Smooth muscle cell (in vitro differentiated cells): ENCODE results near the gene HBB. TPM values are rescaled to one million over a fixed set of nuclear protein-coding genes. Genes with fewer than 3 reads are reported as not detected.
"Not testable (repeated sequence)": the region's sequence is repeated elsewhere in the genome, so short reads cannot be mapped to it uniquely, and the experiment has no call there.

Experiments
- DNase-seq: peaks from one replicate; lab custom pipeline; 2025; ENCODE audit not compliant: unreplicated experiment; lab: John Stamatoyannopoulos, UW
- H2AFZ ChIP-seq: fragments of 200-600 bp; sonication (generic); 2 replicates; pipeline ENCODE4 v1.6.0; 2016; ENCODE audit warnings: antibody characterized with exemption, low read depth, mild to moderate bottlenecking
- H3F3A ChIP-seq: fragments of 200-600 bp; sonication (generic); 2 replicates; pipeline ENCODE4 v1.6.0; 2017; ENCODE audit warnings: antibody characterized with exemption, low read depth
- H3K27ac ChIP-seq: fragments of 200-600 bp; sonication (generic); 2 replicates; pipeline ENCODE4 v1.5.1; 2016; ENCODE audit warnings: low read depth, mild to moderate bottlenecking
- H3K27me3 ChIP-seq: fragments of 200-600 bp; sonication (generic); 2 replicates; pipeline ENCODE4 v1.6.1; 2016; ENCODE audit warnings: low read depth, mild to moderate bottlenecking
- H3K36me3 ChIP-seq: fragments of 200-600 bp; sonication (generic); 2 replicates; pipeline ENCODE4 v1.5.1; 2016; ENCODE audit warnings: low read depth
- H3K4me1 ChIP-seq: fragments of 200-600 bp; sonication (generic); 2 replicates; pipeline ENCODE4 v1.5.1; 2016; ENCODE audit warnings: low read depth
- H3K4me2 ChIP-seq: fragments of 200-600 bp; sonication (generic); 2 replicates; pipeline ENCODE4 v1.6.0; 2016; ENCODE audit warnings: mild to moderate bottlenecking
- H3K4me3 ChIP-seq: fragments of 200-600 bp; sonication (generic); 2 replicates; pipeline ENCODE4 v1.5.1; 2016; ENCODE audit warnings: mild to moderate bottlenecking
- H3K79me2 ChIP-seq: fragments of 200-600 bp; sonication (generic); 2 replicates; pipeline ENCODE4 v1.6.0; 2016; ENCODE audit warnings: low read depth, mild to moderate bottlenecking
- H3K9ac ChIP-seq: fragments of 200-600 bp; sonication (generic); 2 replicates; pipeline ENCODE4 v1.6.0; 2016; ENCODE audit warnings: low read depth
- H3K9me3 ChIP-seq: fragments of 200-600 bp; sonication (generic); replicated peaks from 2 replicates; pipeline ENCODE4 v1.5.1; 2016; ENCODE audit warnings: low read depth
- H4K20me1 ChIP-seq: fragments of 200-600 bp; sonication (generic); 2 replicates; pipeline ENCODE4 v1.6.0; 2016; ENCODE audit warnings: low read depth
- WGBS: methylation state at CpG from one replicate; pipeline ENCODE4 v1.1.7; 2016; ENCODE audit warnings: low lambda C conversion rate; 5-methylcytosine and 5-hydroxymethylcytosine counted together
- polyA plus RNA-seq: library from polyadenylated mRNA; unstranded; fragments of >200 nt; fragmentation: Nextera tagmentation; extraction: Ambion mirVana; gene quantifications from 2 replicates; pipeline ENCODE4 v1.2.1, GENCODE V29; 2016
- total RNA-seq: library from RNA; depleted of rRNA; stranded (reverse); fragments of >200 nt; gene quantifications from 2 replicates; pipeline ENCODE4 v1.2.3, GENCODE V29; 2014
- TF ChIP-seq, protein P1 (sequence below): fragments of 200-600 bp; sonication (generic); IDR thresholded peaks from 2 replicates; pipeline ENCODE4 v1.5.1; 2017; ENCODE audit warnings: borderline replicate concordance, mild to moderate bottlenecking, antibody characterized with exemption; ENCODE audit not compliant: insufficient read depth, poor library complexity, severe bottlenecking

The HBB gene
- total and polyA plus RNA-seq, 2 experiments from 2014 or later: not detected

DNA sequence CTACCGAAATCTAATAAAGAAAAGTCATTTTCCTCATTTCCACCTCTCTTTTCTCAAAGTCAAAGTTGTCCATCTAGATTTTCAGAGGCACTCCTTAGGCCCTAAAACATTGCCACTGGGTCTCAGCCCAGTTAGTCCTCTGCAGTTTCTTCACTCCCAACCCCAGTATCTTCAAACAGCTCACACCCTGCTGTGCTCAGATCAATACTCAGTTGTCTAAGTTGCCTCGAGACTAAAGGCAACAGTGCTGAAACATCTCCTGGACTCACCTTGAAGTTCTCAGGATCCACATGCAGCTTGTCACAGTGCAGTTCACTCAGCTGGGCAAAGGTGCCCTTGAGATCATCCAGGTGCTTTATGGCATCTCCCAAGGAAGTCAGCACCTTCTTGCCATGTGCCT lies 27.2 kb upstream of the HBB start:
- not testable (repeated sequence) for H3K4me1 ChIP-seq, H3K9ac ChIP-seq, H4K20me1 ChIP-seq, H3K4me2 ChIP-seq, H2AFZ ChIP-seq, H3K27me3 ChIP-seq, H3K27ac ChIP-seq, H3K9me3 ChIP-seq, H3K4me3 ChIP-seq, H3K79me2 ChIP-seq, H3F3A ChIP-seq, H3K36me3 ChIP-seq, DNase-seq
- 85% methylated on average over 2 of the region's 2 CpGs for WGBS

GRCh38 chr11:5253440-5253839 lies 26.6 kb upstream of the HBB start:
- 53% methylated on average over 5 of the region's 5 CpGs for WGBS
- not testable (repeated sequence) for H3K9ac ChIP-seq, H4K20me1 ChIP-seq, H3K27ac ChIP-seq, DNase-seq, H3K4me2 ChIP-seq, H2AFZ ChIP-seq, H3K79me2 ChIP-seq, H3K4me3 ChIP-seq, H3K9me3 ChIP-seq, H3F3A ChIP-seq, H3K36me3 ChIP-seq, H3K4me1 ChIP-seq, H3K27me3 ChIP-seq

- no peak overlapping the region for H3K4me3 ChIP-seq
- H4K20me1 ChIP-seq: no peaks in the 10 kb centered on the region
- no peaks in the 10 kb centered on the region for H3K4me1 ChIP-seq
- H3F3A ChIP-seq: no peaks in the 10 kb centered on the region
- no peaks in the 10 kb centered on the region for H3K9me3 ChIP-seq
- no peaks in the 10 kb centered on the region for H3K79me2 ChIP-seq
- 85% methylated on average over 1 of the region's 1 CpG for WGBS
- H3K4me2 ChIP-seq: no peak overlapping the region
- TF ChIP-seq, protein P1, sequence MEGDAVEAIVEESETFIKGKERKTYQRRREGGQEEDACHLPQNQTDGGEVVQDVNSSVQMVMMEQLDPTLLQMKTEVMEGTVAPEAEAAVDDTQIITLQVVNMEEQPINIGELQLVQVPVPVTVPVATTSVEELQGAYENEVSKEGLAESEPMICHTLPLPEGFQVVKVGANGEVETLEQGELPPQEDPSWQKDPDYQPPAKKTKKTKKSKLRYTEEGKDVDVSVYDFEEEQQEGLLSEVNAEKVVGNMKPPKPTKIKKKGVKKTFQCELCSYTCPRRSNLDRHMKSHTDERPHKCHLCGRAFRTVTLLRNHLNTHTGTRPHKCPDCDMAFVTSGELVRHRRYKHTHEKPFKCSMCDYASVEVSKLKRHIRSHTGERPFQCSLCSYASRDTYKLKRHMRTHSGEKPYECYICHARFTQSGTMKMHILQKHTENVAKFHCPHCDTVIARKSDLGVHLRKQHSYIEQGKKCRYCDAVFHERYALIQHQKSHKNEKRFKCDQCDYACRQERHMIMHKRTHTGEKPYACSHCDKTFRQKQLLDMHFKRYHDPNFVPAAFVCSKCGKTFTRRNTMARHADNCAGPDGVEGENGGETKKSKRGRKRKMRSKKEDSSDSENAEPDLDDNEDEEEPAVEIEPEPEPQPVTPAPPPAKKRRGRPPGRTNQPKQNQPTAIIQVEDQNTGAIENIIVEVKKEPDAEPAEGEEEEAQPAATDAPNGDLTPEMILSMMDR: no peak
- H3K36me3 ChIP-seq: no peaks in the 10 kb centered on the region
- no peak overlapping the region for H3K27ac ChIP-seq
- no peak overlapping the region for H3K9ac ChIP-seq
- H2AFZ ChIP-seq: no peak overlapping the region
- DNase-seq: no peak
- H3K27me3 ChIP-seq: no peaks in the 10 kb centered on the region
These were observed 26.0 kb upstream of the HBB start for GRCh38 chr11:5252919-5253265.

GRCh38 chr11:5252192-5252918 lies 25.5 kb upstream of the HBB start:
- no peaks in the 10 kb centered on the region for H3K27me3 ChIP-seq
- no peaks in the 10 kb centered on the region for H3K79me2 ChIP-seq
- TF ChIP-seq, protein P1: no peak
- 74% methylated on average over 9 of the region's 9 CpGs for WGBS
- no peak overlapping the region for H3K27ac ChIP-seq
- no peaks in the 10 kb centered on the region for H3K36me3 ChIP-seq
- H3K4me2 ChIP-seq: no peak overlapping the region
- H2AFZ ChIP-seq: no peak overlapping the region
- no peaks in the 10 kb centered on the region for H3K4me1 ChIP-seq
- no peaks in the 10 kb centered on the region for H3F3A ChIP-seq
- no peak for DNase-seq
- no peaks in the 10 kb centered on the region for H3K9me3 ChIP-seq
- H3K9ac ChIP-seq: no peak overlapping the region
- no peak overlapping the region for H3K4me3 ChIP-seq
- no peaks in the 10 kb centered on the region for H4K20me1 ChIP-seq

GRCh38 chr11:5251746-5252145 lies 24.9 kb upstream of the HBB start:
- Histone ChIP-seq H3K36me3 (no peaks in the 10 kb centered on the region), H3K9me3 (no peaks in the 10 kb centered on the region), H3K4me2 (no peak overlapping the region), H3K4me3 (no peak overlapping the region), H3K27ac (no peak overlapping the region), H3K9ac (no peak overlapping the region), H3K4me1 (no peaks in the 10 kb centered on the region), H2AFZ (no peak overlapping the region), H3K27me3 (no peaks in the 10 kb centered on the region), H3K79me2 (no peaks in the 10 kb centered on the region), H4K20me1 (no peaks in the 10 kb centered on the region), H3F3A (no peaks in the 10 kb centered on the region)
- no peak for DNase-seq
- TF ChIP-seq, protein P1: no peak
- WGBS: 36% methylated on average over 2 of the region's 2 CpGs
